Vagina (tissue), 2 donors: ENCODE data around the gene ERC2.

Source experiments
- POLR2A ChIP-seq, 2 donors: fragments of 450-650 bp; IDR thresholded peaks; one replicate each; pipeline ENCODE4 v1.6.1; 2017; ENCODE audit warnings: antibody characterized with exemption in 2 of 2, mild to moderate bottlenecking in 2 of 2, moderate library complexity in 2 of 2
- POLR2AphosphoS5 ChIP-seq, 2 donors: sonication (generic); formaldehyde crosslinking; IDR thresholded peaks; one replicate each; pipeline ENCODE4 v1.9.0; 2017; ENCODE audit warnings: antibody characterized with exemption in 2 of 2, mild to moderate bottlenecking in 2 of 2, low read depth in 1 of 2; ENCODE audit not compliant: insufficient read depth in 1 of 2
- TF ChIP-seq, protein P1 (sequence below), 3 experiments: fragments of 450-650 bp in 2 of 3; fragments of 200-600 bp in 1 of 3; sonication (generic) in 1 of 3; IDR thresholded peaks; one replicate each; pipeline ENCODE4 v1.5.1; 2017 to 2019; ENCODE audit warnings: antibody characterized with exemption in 3 of 3, mild to moderate bottlenecking in 2 of 3, moderate library complexity in 2 of 3

DNA sequence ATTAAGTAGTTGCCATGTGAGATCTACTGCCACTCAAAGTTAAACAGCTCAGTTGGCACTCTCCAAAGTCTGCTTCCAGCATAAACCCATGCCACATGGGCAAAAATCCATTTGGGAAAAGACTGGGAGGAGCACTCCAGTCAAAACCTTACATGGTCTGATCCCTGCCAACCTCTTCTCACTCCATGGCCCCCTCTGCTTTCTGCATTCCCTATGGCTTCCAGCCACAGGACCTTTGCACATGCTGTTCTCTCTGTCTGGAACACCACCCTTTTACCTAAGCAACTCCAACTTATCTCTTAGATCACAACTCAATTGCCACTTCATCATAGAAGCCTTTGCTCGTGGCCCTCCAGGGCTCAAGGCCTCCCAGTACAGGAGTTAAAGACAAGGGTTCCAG is 910.7 kb downstream of the ERC2 start:
- TF ChIP-seq, protein P1, sequence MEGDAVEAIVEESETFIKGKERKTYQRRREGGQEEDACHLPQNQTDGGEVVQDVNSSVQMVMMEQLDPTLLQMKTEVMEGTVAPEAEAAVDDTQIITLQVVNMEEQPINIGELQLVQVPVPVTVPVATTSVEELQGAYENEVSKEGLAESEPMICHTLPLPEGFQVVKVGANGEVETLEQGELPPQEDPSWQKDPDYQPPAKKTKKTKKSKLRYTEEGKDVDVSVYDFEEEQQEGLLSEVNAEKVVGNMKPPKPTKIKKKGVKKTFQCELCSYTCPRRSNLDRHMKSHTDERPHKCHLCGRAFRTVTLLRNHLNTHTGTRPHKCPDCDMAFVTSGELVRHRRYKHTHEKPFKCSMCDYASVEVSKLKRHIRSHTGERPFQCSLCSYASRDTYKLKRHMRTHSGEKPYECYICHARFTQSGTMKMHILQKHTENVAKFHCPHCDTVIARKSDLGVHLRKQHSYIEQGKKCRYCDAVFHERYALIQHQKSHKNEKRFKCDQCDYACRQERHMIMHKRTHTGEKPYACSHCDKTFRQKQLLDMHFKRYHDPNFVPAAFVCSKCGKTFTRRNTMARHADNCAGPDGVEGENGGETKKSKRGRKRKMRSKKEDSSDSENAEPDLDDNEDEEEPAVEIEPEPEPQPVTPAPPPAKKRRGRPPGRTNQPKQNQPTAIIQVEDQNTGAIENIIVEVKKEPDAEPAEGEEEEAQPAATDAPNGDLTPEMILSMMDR (IDR thresholded peaks at IDR 0.05), result no peak
- TF ChIP-seq POLR2A (IDR thresholded peaks at IDR 0.05), result no peak
- TF ChIP-seq POLR2AphosphoS5 (IDR thresholded peaks at IDR 0.05; ENCODE audit: insufficient read depth in 1 of 2, low read depth in 1 of 2), result no peak
